ENCODE data around the gene HIRA.
"Not testable (repeated sequence)": the region's sequence is repeated elsewhere in the genome, so short reads cannot be mapped to it uniquely, and the experiment has no call there.

Gene HIRA

GRCh38 chr22:19317865-19318264, 113.7 kb downstream of the HIRA start:
- no peak for DNase-seq (ENCODE audit: low read depth)
- no peak overlapping the region for H3K4me3 ChIP-seq (ENCODE audit: control insufficient read depth, low read depth, low read length)
- TF ChIP-seq, protein P1, sequence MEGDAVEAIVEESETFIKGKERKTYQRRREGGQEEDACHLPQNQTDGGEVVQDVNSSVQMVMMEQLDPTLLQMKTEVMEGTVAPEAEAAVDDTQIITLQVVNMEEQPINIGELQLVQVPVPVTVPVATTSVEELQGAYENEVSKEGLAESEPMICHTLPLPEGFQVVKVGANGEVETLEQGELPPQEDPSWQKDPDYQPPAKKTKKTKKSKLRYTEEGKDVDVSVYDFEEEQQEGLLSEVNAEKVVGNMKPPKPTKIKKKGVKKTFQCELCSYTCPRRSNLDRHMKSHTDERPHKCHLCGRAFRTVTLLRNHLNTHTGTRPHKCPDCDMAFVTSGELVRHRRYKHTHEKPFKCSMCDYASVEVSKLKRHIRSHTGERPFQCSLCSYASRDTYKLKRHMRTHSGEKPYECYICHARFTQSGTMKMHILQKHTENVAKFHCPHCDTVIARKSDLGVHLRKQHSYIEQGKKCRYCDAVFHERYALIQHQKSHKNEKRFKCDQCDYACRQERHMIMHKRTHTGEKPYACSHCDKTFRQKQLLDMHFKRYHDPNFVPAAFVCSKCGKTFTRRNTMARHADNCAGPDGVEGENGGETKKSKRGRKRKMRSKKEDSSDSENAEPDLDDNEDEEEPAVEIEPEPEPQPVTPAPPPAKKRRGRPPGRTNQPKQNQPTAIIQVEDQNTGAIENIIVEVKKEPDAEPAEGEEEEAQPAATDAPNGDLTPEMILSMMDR (IDR thresholded peaks at IDR 0.05; ENCODE audit: control insufficient read depth, insufficient read depth, low read depth, low read length, missing control alignments) = no peak

- no peak overlapping the region for H3K4me3 ChIP-seq (ENCODE audit: control insufficient read depth, low read depth, low read length)
- TF ChIP-seq, protein P1 (IDR thresholded peaks at IDR 0.05; ENCODE audit: control insufficient read depth, insufficient read depth, low read depth, low read length, missing control alignments) = no peak
- no peak for DNase-seq (ENCODE audit: low read depth)
Observed at GRCh38 chr22:19307872-19308271, 123.7 kb downstream of the HIRA start.

DNA sequence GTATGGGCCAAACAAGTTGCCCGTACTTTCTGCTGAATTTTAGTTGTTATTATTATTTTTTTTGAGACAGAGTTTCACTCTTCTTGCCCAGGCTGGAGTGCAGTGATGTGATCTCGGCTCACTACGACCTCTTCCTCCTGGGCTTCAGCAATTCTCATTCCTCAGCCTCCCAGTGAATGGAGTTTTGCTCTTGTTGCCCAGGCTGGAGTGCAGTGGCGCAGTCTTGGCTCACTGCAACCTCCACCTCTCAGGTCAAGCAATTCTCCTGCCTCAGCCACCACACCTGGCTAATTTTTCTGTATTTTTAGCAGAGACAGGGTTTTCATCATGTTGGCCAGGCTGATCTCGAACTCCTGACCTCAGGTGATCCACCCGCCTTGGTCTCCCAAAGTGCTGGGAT, 125.0 kb downstream of the HIRA start:
- not testable (repeated sequence) for H3K4me3 ChIP-seq (ENCODE audit: control insufficient read depth, low read depth, low read length); DNase-seq (ENCODE audit: low read depth)

DNA sequence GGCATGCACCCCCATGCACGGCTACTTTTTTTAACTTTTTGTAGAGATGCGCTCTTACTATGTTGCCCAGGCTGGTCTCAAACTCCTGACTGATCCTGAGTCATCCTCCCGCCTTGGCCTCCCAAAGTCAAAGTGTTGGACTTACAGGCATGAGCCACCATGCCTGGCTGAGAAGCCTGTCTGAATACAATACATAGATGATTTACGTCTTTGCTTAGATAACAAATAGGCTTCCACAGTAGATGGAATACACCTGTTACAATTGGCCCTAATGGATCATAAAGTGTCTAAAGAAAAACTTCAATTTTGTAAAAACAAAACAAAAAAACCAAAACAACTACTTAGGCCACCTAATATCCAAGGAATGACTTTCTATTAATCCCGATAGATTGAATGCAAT, 127.0 kb downstream of the HIRA start:
- no peak for DNase-seq (ENCODE audit: low read depth)
- TF ChIP-seq, protein P1 (IDR thresholded peaks at IDR 0.05; ENCODE audit: control insufficient read depth, insufficient read depth, low read depth, low read length, missing control alignments) = no peak
- H3K4me3 ChIP-seq (ENCODE audit: control insufficient read depth, low read depth, low read length) = no peak overlapping the region

- DNase-seq (ENCODE audit: low read depth) = no peak
- no peak overlapping the region for H3K4me3 ChIP-seq (ENCODE audit: control insufficient read depth, low read depth, low read length)
- TF ChIP-seq, protein P1 (IDR thresholded peaks at IDR 0.05; ENCODE audit: control insufficient read depth, insufficient read depth, low read depth, low read length, missing control alignments) = no peak
Observed at GRCh38 chr22:19303785-19304184, 127.7 kb downstream of the HIRA start.

DNA sequence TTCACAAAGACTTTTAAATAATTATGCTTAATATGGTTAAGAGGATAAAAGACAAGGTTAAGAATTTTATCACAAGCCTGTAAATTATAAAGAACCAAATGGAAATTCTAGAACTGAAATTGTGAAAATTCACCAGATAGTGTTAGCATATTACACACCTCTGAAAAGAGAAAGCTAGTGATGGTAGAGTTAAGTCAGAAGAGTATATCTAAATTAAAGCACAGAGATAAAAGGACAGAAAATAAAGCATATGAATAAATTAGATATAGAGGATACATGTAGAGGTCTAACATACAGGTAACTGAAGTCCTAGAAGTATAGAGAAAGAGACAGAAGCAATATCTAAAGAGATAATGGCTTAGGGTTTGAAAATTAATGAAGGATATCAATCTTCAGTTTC, 135.8 kb downstream of the HIRA start:
- no peak overlapping the region for H3K4me3 ChIP-seq (ENCODE audit: control insufficient read depth, low read depth, low read length)
- DNase-seq (ENCODE audit: low read depth) = no peak
- TF ChIP-seq, protein P1 (IDR thresholded peaks at IDR 0.05; ENCODE audit: control insufficient read depth, insufficient read depth, low read depth, low read length, missing control alignments) = no peak

GRCh38 chr22:19292458-19293230, 138.9 kb downstream of the HIRA start:
- peak overlapping the region; percentile 73 for H3K4me3 ChIP-seq (ENCODE audit: control insufficient read depth, low read depth, low read length)
- TF ChIP-seq, protein P1 (IDR thresholded peaks at IDR 0.05; ENCODE audit: control insufficient read depth, insufficient read depth, low read depth, low read length, missing control alignments) = no peak
- no peak for DNase-seq (ENCODE audit: low read depth)
